AG04450 (cell line): ENCODE results near the gene FBXO33. TPM values are rescaled to one million over a fixed set of nuclear protein-coding genes. Genes with fewer than 3 reads are reported as not detected.

Experiments
- CTCF ChIA-PET: fragments of 300-600, 350-600 bp; formaldehyde crosslinking; extraction: SDS; loops from one replicate; lab custom pipeline; 2022; ENCODE audit warnings: antibody characterized with exemption, inconsistent platforms; lab: Charles Lee
- POLR2A ChIA-PET: fragments of 350-600 bp; formaldehyde crosslinking; extraction: SDS; loops from one replicate; lab custom pipeline; 2021; ENCODE audit warnings: antibody characterized with exemption, inconsistent platforms; lab: Yijun Ruan, JAX
- DNase-seq: peaks from one replicate; pipeline ENCODE4 v3.0.0-alpha.2; 2011; ENCODE audit warnings: low read depth, low spot score
- H3K27ac ChIP-seq: one replicate; pipeline ENCODE4 v1.5.1; 2012; ENCODE audit warnings: low read depth, low read length, control low read depth
- H3K27me3 ChIP-seq: one replicate; pipeline ENCODE4 v1.6.0; 2012; ENCODE audit warnings: low read length; ENCODE audit not compliant: control insufficient read depth, insufficient read depth
- H3K4me3 ChIP-seq: 2 replicates; pipeline ENCODE4 v1.5.1; 2011; ENCODE audit warnings: mild to moderate bottlenecking, low read depth, low read length, control low read depth
- H3K9me3 ChIP-seq: 2 replicates; pipeline ENCODE4 v1.5.1; 2012; ENCODE audit warnings: low read length; ENCODE audit not compliant: control insufficient read depth, insufficient read depth
- polyA plus RNA-seq: library from polyadenylated mRNA; depleted of rRNA; stranded (reverse); fragments of >200 nt; gene quantifications from 2 replicates; pipeline ENCODE4 v1.2.3, GENCODE V29; 2011
- TF ChIP-seq, protein P1 (sequence below): IDR thresholded peaks from 2 replicates; pipeline ENCODE4 v1.5.1; 2011; ENCODE audit warnings: low read depth, low read length, control low read depth, inconsistent platforms

Gene FBXO33
- polyA plus RNA-seq, 1 experiment: 12.6 TPM

DNA sequence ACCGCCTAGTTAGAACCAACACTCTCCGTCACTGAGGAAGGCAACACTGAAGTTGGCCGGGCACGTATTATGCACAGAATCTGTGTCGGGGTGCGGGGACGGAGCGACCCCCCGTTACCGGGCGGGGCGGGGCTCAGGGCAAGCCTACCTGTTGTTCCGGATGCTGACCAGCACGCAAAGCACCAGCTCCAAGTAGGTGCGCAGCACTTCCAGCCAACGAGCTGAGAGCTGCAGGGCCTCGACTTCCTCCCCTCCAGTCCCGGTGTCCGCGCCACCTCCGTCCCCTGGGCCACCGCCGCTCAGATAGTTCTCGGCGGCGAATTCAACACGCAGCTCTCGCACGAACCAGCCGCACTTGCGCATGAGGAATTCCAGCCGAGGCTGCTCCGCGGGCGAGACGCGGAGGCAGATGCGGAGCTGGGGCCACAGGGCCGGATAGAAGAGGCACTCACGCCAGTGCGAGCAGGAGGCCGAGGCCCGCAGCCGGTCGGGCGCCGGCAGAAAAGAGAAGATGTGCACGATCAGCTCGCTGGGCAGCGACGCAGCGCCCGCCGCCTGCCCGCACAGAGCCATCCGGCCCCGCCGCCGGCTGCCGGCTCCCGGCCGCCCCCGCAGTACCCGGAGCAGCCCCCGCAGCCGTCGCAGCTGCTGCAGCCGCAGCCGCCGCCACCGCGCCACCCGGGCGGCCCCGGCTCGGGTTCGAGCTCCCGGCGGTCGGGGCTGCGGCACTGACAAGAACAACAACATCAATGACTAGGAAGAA, 636 bp downstream of the FBXO33 start:
- CTCF ChIA-PET: no interaction called here
- POLR2A ChIA-PET: interaction anchor here (0.6 to 1.8 kb wide), 7 partner anchors 11 to 318 kb away, joined by 3 to 8 read pairs (median 4); partner anchors contain the start of genes PNN and TRAPPC6B
- Histone ChIP-seq H3K27me3 (no peaks in the 10 kb centered on the region), H3K27ac (peak overlapping the region; percentile 100), H3K4me3 (peak overlapping the region; percentile 94), H3K9me3 (no peaks in the 10 kb centered on the region)
- DNase-seq: no peak
- TF ChIP-seq, protein P1, sequence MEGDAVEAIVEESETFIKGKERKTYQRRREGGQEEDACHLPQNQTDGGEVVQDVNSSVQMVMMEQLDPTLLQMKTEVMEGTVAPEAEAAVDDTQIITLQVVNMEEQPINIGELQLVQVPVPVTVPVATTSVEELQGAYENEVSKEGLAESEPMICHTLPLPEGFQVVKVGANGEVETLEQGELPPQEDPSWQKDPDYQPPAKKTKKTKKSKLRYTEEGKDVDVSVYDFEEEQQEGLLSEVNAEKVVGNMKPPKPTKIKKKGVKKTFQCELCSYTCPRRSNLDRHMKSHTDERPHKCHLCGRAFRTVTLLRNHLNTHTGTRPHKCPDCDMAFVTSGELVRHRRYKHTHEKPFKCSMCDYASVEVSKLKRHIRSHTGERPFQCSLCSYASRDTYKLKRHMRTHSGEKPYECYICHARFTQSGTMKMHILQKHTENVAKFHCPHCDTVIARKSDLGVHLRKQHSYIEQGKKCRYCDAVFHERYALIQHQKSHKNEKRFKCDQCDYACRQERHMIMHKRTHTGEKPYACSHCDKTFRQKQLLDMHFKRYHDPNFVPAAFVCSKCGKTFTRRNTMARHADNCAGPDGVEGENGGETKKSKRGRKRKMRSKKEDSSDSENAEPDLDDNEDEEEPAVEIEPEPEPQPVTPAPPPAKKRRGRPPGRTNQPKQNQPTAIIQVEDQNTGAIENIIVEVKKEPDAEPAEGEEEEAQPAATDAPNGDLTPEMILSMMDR: no peak

GRCh38 chr14:39430762-39431415, 1.3 kb downstream of the FBXO33 start:
- Histone ChIP-seq H3K9me3 (no peaks in the 10 kb centered on the region), H3K27me3 (no peaks in the 10 kb centered on the region), H3K27ac (peak overlapping the region; percentile 58), H3K4me3 (peak overlapping the region; percentile 94)
- DNase-seq: no peak
- TF ChIP-seq, protein P1: no peak
- POLR2A ChIA-PET: no interaction called here
- CTCF ChIA-PET: no interaction called here

- no peak for DNase-seq
- ChIA-PET CTCF (interaction anchor here (0.6 kb wide), 1 partner anchor 326 kb away, joined by 8 read pairs; no protein-coding TSS in a partner anchor), POLR2A (no interaction called here)
- TF ChIP-seq, protein P1: no peak
- Histone ChIP-seq H3K4me3 (no peak overlapping the region), H3K27me3 (no peaks in the 10 kb centered on the region), H3K9me3 (no peaks in the 10 kb centered on the region), H3K27ac (no peak overlapping the region)
Observed at GRCh38 chr14:39428118-39428517, 4.1 kb downstream of the FBXO33 start.

DNA sequence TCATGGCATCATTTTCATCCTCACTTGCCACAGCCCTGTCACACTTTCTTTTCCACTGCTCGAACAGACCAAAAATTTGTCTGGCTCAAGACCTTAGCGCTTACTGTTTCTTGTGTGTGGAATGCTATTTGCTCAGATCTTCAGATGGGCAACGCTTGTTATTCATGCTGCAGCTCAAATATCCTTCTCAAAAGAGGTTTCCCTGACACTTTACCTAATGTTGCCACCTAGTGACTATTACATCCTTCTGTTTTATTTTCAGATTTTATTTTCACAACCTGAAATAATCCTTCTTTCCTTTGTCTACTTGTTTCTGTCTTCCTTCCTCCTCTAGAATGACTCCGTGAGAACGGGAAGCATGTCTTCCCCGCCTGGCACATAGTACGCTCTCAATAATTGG, 5.6 kb downstream of the FBXO33 start:
- H3K27ac ChIP-seq: no peak overlapping the region
- H3K4me3 ChIP-seq: no peak overlapping the region
- TF ChIP-seq, protein P1: peak; percentile 36; the same call in 1 of the 2 replicates
- H3K9me3 ChIP-seq: no peaks in the 10 kb centered on the region
- ChIA-PET CTCF (interaction anchor here (0.7 to 2.5 kb wide), 9 partner anchors 10 to 327 kb away, joined by 3 to 14 read pairs (median 3); partner anchors contain the start of gene TRAPPC6B), POLR2A (no interaction called here)
- H3K27me3 ChIP-seq: no peaks in the 10 kb centered on the region
- DNase-seq: no peak
